Middle frontal gyrus (tissue), 1 donor: ENCODE measurements around the gene DESI2.

Experiments
- DNase-seq: peaks from one replicate; pipeline ENCODE4 v3.0.0-alpha.2; 2015; ENCODE audit warnings: low spot score; ENCODE audit errors: extremely low spot score

Gene DESI2

DNA sequence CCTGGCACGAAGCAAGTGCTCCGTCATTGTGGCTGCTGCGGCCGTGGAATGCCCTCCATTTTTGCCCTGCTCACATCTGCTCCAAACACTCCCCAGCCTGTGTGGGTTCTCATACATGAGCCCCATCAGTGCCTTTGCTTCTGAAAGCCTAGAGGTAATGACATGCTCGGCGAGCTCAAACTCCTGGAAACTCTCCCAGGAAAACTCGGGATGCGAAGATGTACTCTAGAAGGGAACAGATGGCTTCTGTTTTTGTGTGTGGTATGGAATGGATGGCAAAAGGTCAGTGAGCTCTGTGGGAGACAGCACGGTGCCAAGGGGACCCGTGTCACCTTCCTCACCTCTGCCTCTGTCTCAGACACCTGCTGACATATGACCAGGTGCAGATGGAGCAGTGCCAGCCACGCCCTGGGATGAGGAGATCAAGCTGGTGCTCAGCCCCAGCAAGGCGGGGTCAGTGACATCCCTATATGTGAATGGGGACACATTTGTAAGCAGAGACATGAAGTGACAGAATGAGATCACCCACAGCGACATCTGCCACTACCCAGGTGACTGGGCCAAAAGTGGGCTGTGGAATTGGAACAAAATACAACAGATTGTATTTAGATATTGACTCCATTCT, 98.5 kb downstream of the DESI2 start:
- DNase-seq, result no peak

DNA sequence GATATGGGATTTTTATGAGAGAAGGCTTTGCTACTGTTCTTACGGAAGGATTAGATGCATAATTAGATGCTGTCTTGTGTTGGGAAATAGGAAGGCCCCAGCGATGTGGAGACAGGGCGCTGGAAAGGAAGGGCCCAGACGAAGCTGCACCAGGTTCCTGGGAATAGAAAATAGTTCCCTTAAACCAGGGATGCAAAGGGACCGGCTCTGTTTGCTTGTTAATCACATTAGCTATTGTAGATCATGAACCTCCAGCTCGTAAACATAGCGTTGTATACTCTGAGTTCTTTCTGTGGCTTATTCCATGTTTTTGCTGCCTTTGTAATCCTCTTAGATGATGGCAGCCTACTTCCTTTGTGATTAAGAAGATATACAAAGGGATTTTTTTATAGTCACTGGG, 102.7 kb downstream of the DESI2 start:
- no peak for DNase-seq

DNA sequence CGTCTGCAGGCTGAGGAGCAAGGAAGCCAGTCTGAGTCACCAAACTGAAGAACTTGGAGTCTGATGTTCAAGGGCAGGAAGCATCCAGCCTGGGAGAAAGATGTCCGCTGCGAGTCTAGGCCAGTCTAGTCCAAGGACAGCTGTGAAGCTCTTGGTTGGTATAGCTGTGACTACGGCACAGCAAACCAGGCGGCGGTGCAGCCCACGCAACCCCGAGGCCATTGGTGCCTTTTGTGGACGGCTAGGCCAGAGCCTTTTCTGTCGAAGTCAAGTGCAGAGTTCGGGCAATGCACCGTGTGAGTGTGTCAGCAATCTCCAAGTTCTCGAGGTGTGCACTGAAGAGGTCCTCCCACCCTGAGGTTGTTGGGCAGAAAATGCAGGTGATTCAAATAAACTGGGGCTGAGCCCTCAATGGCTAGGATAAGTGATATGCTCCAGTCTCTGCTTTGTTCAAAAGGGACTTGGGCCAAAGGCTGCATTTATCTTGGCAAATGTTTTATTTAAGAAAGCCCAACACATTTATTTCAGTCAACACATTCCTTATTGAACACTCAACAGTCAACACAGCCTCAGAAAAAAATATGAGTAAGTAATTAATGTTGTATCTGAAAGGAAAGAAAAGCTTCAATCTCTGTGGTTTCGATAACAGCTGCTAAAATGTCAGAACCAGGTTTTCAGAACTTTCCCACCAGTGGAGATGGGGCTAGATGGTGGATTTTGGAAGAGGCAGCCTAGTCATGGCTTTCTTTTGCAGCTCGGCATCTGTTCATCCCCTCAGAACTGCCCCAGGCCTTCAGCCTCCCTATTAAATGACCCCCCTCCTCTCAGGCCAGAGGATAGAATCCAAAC, 104.4 kb downstream of the DESI2 start:
- DNase-seq, result no peak
